Hematopoietic multipotent progenitor cell (in vitro differentiated cells): ENCODE measurements around the gene CDHR5. TPM values are rescaled to one million over a fixed set of nuclear protein-coding genes. Genes with fewer than 3 reads are reported as not detected.

Source experiments
- DNase-seq, 3 donors: peaks; one replicate each; pipeline ENCODE4 v3.0.0-alpha.2; 2011 to 2015; ENCODE audit warnings: low read depth in 2 of 3, low spot score in 2 of 3
- total RNA-seq: library from RNA; depleted of rRNA; stranded (reverse); fragments of >200 nt; gene quantifications from one replicate; pipeline ENCODE4 v1.2.3, GENCODE V29; 2012

The CDHR5 gene
- total RNA-seq, 1 donor = not detected

DNA sequence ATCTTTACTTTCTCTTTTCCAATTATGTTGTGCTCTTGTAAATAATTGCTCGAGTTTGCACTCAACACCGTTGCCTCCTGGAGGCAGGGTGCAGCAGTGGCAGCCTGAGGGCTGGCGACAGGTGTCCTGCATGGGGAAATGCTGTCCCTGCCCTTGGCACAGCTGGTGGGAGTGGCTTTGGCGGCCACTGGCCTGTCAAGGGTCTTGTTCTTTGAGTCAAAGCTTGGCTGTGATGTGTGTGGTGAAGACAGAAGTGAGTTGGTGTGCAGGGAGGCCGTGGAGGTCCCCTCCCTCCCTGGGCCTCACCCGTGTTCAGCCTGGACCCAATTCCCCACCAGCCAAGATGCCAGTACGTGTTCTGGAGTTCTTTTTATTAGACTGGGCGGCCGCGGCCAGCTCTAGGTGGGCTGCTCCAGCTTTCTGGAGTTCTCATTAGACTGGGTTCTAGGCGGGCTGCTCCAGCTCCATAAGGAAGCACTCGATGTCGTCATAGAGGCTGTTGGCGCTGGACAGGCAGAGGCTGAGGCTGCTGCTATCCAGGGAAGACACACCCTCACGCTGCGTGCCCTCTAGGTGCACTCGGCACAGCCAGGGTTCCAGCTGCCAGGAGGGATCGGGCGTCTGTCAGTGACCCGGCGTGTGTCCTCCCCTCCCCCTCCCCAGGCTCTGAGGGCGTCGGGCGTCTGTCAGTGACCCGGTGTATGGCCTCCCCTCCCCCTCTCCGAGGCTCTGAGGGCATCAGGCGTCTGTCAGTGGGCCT is 12.4 kb downstream of the CDHR5 start:
- DNase-seq = peak in 1 of 3 donors; percentile 51

DNA sequence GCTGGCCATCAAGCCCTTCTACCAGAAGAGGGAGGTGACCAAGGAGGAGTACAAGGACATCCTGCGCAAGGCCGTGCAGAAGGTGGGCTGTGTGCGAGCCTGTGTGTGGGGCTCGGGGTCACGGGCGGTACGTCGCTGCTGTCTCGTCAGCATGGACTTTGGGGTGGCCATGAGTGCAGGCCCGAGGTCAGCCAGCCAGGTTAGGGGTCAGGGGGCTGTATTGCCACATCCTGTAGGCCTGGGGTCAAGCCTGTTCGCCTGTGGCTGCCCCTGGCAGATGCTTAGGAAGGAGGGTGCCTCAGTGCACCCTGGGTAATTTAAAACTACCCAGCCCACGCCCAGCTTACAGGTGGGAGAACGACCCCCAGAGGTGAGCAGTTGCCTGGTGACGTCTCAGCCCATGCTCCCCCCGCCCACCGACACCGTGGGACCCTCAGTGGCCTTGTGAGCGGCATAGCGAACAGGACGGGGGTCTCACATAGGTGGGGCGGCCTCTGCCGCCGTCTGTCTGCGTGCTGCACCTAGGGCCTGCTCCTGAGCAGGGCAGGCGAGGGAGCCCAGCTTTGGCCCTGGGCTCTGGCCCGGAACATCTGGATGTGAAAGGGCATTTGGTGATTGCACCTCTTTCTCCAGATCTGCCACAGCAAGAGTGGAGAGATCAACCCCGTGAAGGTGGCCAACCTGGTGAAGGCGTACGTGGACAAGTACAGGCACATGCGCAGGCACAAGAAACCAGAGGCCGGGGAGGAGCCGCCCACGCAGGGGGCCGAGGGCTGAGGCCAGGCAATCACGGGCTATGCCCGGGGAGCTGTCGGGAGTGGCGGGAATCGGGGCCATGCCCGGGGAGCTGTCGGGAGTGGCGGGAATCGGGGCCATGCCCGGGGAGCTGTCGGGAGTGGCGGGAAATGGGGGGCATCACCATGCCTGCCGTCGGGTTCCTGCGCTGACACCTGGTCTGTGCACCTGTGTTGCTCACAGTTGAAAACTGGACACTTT is 13.5 kb downstream of the CDHR5 start:
- DNase-seq = no peak

GRCh38 chr11:610146-610801 is 14.5 kb downstream of the CDHR5 start:
- DNase-seq = no peak

DNA sequence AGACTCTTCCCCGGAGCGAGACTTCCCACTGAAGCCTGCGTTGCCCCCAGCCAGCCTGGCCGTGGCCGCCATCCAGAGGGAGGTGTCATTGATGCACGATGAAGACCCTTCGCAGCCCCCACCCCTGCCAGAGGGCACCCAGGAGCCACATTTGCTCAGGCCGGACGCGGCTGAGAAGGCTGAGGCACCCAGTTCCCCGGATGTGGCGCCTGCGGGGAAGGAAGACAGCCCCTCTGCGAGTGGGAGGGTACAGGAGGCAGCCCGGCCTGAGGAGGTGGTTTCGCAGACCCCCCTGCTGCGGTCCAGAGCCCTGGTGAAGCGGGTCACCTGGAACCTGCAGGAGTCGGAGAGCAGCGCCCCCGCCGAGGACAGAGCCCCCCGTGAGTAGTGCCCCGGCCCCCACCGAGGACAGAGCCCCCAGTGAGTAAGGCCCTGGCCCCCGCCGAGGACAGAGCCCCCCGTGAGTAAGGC is 15.4 kb downstream of the CDHR5 start:
- no peak for DNase-seq

GRCh38 chr11:608791-609251 is 15.9 kb downstream of the CDHR5 start:
- DNase-seq = no peak

DNA sequence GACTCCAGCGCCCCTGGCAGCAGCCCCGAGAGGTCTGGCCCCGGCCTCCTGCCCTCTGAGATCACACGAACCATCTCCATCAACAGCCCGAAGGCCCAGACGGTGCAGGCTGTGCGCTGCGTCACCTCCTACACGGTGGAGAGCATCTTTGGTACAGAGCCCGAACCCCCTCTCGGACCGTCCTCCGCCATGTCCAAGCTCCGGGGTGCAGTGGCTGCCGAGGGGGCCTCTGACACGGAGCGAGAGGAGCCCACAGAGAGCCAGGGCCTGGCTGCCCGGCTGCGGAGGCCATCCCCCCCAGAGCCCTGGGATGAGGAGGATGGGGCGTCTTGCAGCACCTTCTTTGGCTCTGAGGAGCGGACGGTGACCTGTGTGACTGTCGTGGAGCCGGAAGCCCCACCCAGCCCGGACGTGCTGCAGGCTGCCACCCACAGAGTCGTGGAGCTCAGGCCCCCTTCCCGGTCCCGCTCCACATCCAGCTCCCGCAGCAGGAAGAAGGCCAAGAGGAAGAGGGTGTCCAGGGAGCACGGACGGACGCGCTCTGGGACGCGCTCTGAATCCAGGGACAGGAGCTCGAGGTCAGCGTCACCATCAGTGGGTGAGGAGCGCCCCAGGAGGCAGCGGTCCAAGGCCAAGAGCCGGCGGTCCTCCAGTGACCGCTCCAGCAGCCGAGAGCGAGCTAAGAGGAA is 16.6 kb downstream of the CDHR5 start:
- no peak for DNase-seq

DNA sequence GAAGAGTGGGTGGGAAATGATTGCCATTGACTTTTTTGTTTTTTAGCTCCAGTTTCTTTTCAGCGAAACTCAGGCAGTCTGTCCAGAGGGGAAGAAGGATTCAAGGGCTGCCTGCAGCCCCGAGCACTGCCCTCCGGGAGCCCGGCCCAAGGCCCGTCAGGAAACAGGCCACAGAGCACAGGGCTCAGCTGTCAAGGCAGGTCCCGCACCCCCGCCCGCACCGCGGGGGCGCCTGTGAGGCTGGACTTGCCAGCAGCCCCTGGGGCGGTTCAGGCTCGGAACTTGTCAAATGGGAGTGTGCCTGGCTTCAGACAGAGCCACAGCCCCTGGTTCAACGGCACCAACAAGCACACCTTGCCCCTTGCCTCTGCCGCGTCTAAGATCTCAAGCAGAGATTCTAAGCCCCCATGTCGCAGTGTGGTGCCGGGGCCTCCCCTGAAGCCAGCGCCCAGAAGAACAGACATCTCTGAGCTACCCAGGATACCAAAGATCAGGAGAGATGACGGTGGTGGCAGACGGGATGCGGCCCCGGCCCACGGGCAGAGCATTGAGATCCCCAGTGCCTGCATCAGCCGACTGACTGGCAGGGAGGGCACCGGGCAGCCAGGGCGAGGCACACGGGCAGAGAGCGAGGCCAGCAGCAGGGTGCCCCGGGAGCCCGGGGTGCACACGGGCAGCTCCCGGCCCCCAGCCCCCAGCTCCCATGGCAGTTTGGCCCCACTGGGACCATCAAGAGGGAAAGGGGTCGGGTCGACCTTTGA is 17.6 kb downstream of the CDHR5 start:
- DNase-seq = no peak

DNA sequence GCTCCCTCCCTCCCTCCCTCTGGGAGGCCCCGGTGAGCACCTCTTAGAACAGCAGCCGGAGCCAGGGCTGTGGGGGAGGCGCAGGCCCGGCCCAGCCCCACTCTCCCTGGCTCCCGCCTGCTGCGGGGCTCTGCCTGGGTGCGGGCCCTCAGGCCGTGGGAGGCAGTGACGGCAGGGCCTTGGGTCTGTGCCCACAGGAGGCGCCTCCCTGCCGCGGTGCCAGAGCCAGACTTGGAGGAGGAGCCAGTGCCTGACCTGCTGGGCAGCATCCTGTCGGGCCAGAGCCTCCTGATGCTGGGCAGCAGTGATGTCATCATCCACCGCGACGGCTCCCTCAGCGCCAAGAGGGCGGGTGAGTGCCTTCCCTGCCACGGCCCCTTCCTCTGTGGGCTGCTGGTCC is 18.5 kb downstream of the CDHR5 start:
- no peak for DNase-seq

GRCh38 chr11:605286-606129 is 19.2 kb downstream of the CDHR5 start:
- no peak for DNase-seq

DNA sequence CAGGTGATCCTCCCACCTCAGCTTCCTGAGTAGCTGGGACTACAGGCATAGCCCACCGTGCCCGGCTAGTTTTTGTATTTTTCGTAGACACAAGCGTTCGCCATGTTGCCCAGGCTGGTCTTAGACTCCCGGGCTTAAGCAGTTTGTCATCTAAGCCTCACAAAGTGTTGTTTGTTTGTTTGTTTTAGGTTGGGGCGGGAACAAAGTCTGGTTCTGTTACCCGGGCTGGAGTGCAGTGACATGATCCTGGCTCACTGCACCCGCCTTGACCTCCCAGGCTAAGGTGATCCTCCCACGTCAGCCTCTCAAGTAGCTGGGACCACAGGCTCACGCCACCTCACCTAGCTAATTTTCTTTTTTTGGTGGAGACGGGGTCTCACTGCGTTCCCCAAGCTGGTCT is 21.6 kb downstream of the CDHR5 start:
- no peak for DNase-seq

- no peak for DNase-seq
Observed at GRCh38 chr11:601573-602245, 23.0 kb downstream of the CDHR5 start.

- no peak for DNase-seq
Observed at GRCh38 chr11:598005-598680, 26.6 kb downstream of the CDHR5 start.

DNA sequence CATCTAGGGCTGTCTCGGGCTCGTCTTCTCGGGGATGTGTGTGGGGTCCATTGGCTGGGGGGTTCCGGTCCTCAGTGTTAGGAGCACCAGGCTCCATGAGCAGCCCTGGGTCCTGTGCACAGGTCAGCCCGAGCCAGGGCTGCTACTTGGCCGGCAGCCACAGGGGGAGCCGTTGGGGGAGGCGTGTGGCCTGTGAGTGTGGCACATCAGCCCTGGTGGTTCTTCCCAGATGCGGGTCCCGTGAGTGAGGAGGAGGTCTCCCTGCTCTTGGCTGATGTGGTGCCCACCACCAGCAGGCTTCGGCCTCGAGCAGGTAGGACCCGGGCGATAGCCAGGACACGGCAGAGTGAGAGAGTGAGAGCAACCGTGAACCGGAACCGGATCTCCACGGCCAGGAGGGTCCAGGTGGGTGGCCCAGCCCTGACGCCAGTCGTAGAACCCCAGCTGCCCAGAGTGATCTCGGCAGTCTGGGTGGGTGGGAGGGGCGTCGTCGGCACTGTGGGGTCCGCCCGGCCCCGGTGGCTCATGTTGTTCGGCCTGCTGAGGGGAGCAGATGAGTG is 27.5 kb downstream of the CDHR5 start:
- no peak for DNase-seq

DNA sequence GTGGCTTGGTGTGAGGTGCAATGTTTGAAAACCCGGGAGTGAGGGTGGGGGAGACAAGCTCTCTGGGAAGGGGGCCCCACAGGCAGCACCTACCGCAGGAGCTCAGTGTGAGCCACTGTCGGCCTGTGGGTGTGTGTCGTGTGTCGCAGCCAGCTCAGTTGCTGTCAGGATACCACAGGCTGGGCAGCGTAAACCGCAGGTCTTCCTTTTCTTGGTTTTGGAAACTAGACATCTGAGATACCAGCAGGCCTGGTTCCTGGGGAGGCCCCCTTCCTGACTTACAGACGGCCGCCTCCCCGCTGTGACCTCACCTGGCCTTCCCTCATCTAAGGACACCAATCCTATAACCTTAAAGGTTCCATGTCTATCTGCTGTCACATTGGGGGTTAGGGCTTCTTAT is 28.4 kb downstream of the CDHR5 start:
- no peak for DNase-seq

DNA sequence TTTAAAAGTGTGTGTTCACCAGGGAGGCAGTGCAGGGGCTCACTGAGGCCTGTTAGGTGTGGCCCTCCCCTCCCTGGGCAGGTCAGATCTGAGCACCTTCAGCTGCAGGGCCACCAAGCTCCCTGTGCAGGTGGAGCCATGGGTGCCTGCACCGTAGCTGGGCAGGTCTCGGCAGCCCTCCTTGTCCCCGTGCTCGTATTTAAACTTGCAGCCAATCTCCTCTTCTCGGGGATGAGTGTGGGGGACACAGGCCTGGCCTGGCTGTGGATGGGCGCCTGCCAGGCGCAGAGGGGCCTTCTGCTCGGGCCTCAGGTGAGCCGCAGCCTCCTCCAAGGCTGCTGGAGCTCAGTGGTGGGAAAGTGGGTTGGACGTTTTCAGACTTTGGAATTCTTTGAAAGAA is 29.4 kb downstream of the CDHR5 start:
- DNase-seq = no peak

DNA sequence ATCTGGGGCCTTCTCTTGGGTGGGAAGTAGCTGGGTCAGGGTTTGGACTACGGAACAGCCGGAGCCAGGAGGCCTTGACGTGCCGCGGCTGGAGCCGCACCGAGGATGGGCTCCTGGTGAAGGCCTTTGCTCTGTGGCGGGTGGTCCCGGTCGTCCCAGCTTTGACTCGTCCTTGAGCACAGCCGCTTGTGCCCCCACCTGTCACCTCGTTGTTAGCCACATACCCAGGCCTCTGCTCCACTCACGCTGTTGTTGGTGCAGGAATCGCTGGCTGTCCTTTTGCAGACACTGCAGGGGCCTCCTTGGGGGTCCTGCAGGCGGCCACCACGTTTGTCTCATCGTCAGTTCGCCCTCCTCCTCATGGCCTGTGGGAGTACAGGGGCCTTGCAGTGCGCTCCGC is 31.4 kb downstream of the CDHR5 start:
- no peak for DNase-seq

DNA sequence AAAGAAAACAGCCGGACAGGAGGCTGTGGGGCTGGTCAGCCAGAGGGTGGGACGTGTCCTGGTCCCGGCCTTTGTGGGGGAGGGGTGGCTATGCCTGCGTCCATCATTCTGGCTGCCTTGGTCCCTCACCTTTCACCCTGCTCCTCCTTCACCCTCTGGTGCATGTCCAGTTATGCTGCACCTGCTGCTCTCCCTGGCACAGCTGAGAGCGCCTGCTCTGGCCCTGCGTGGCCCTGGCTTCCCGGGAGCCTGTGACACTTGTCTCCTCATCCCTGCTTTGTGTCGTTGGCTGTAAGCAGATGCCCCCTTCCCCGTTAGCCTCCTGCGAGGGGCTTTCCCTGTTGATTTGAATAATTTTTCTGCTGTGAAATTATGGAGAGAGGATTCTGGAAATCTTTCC is 31.8 kb downstream of the CDHR5 start:
- no peak for DNase-seq
